ENCODE results near the gene TSEN54.
A peak's percentile ranks its signal among the peaks of the same experiment; 100 is the strongest.
"Not testable (repeated sequence)": the region's sequence is repeated elsewhere in the genome, so short reads cannot be mapped to it uniquely, and the experiment has no call there.

Gene TSEN54

GRCh38 chr17:75518983-75519537, 2.7 kb downstream of the TSEN54 start:
- no peak for DNase-seq (ENCODE audit: low spot score)

- not testable (repeated sequence) for DNase-seq (ENCODE audit: low spot score)
These were observed 4.1 kb downstream of the TSEN54 start for GRCh38 chr17:75520413-75520812.

GRCh38 chr17:75521290-75521689, 5.0 kb downstream of the TSEN54 start:
- DNase-seq (ENCODE audit: low spot score) = no peak

- DNase-seq (ENCODE audit: low spot score) = no peak
These were observed 5.8 kb downstream of the TSEN54 start for GRCh38 chr17:75521951-75522727.

GRCh38 chr17:75523647-75524046, 7.3 kb downstream of the TSEN54 start:
- no peak for DNase-seq (ENCODE audit: low spot score)

GRCh38 chr17:75524269-75524969, 8.1 kb downstream of the TSEN54 start:
- no peak for DNase-seq (ENCODE audit: low spot score)

GRCh38 chr17:75524970-75525805, 8.9 kb downstream of the TSEN54 start, which contains the start of gene LLGL2:
LLGL2 (plus strand) TSS chr17:75525697; CDS start chr17:75543427, 17,730 bp downstream.
- DNase-seq (ENCODE audit: low spot score) = peak; percentile 71

- no peak for DNase-seq (ENCODE audit: low spot score)
These were observed 9.7 kb downstream of the TSEN54 start for GRCh38 chr17:75525806-75526554.

GRCh38 chr17:75526555-75527270, 10.4 kb downstream of the TSEN54 start:
- DNase-seq (ENCODE audit: low spot score) = no peak

GRCh38 chr17:75530837-75531720, 14.8 kb downstream of the TSEN54 start:
- DNase-seq (ENCODE audit: low spot score) = no peak

- no peak for DNase-seq (ENCODE audit: low spot score)
These were observed 15.4 kb downstream of the TSEN54 start for GRCh38 chr17:75531721-75532072.

GRCh38 chr17:75535119-75535537, 18.8 kb downstream of the TSEN54 start:
- peak; percentile 83 for DNase-seq (ENCODE audit: low spot score)

GRCh38 chr17:75535871-75536270, 19.5 kb downstream of the TSEN54 start:
- DNase-seq (ENCODE audit: low spot score) = no peak

GRCh38 chr17:75536366-75536765, 20.0 kb downstream of the TSEN54 start:
- DNase-seq (ENCODE audit: low spot score) = no peak

GRCh38 chr17:75539967-75540729, 23.8 kb downstream of the TSEN54 start:
- no peak for DNase-seq (ENCODE audit: low spot score)

GRCh38 chr17:75540923-75541503, 24.7 kb downstream of the TSEN54 start:
- DNase-seq (ENCODE audit: low spot score) = no peak

- DNase-seq (ENCODE audit: low spot score) = no peak
These were observed 25.9 kb downstream of the TSEN54 start for GRCh38 chr17:75542229-75542628.

GRCh38 chr17:75542728-75543336, 26.5 kb downstream of the TSEN54 start:
- no peak for DNase-seq (ENCODE audit: low spot score)

Data from activated CD4-positive, alpha-beta T cell treated with anti-CD3 and anti-CD28 coated beads, Interleukin-2, Interleukin-4, amounts not matched to agents 100 ng/mL and 50 ng/mL, durations not matched to agents 16 hours and 8 hours (primary cell).